Measurements from ENCODE around the gene AIFM2.
"Not testable (repeated sequence)": the region's sequence is repeated elsewhere in the genome, so short reads cannot be mapped to it uniquely, and the experiment has no call there.

Gene AIFM2

DNA sequence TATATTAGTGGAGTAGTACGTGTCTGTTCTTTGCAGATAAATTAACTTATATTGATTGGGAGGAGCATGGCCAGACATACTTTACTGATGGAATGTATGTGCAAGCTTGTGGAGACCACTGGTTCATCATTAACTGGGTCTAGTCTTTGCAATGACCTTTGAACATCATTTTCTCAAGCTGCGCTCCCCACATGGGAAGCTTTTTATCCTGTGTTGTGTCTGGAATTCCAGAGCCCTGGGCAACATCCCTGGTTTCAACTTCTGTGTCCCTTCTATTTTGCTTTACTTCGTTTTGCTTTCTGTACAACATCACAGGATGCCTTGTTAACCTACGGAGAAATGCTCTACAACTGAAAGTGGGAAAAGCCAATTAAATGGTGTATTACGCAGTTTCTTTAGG, 41.7 kb downstream of the AIFM2 start:
- no peak for DNase-seq (ENCODE audit: low read depth)

DNA sequence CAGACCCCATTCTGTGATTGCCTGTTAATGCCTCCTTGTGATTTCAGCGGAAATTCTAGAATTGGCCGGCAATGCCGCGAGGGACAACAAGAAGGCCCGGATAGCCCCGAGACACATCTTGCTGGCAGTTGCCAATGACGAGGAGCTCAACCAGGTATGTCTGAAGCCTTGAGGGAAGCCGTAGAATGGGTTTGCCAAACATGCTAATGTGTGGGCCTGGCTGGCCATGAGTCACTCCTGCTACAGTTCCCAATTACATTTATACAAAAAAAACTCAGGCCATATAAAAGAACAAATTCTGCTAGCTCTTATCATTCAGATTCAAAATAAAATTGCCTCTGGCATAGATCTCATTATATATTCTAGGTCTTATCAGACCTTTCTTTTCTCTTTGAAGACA, 42.6 kb downstream of the AIFM2 start:
- DNase-seq (ENCODE audit: low read depth): no peak

- no peak for DNase-seq (ENCODE audit: low read depth)
Measured at GRCh38 chr10:70088308-70088698, 44.3 kb downstream of the AIFM2 start.

- DNase-seq (ENCODE audit: low read depth): no peak
Measured at GRCh38 chr10:70087616-70088307, 44.9 kb downstream of the AIFM2 start.

DNA sequence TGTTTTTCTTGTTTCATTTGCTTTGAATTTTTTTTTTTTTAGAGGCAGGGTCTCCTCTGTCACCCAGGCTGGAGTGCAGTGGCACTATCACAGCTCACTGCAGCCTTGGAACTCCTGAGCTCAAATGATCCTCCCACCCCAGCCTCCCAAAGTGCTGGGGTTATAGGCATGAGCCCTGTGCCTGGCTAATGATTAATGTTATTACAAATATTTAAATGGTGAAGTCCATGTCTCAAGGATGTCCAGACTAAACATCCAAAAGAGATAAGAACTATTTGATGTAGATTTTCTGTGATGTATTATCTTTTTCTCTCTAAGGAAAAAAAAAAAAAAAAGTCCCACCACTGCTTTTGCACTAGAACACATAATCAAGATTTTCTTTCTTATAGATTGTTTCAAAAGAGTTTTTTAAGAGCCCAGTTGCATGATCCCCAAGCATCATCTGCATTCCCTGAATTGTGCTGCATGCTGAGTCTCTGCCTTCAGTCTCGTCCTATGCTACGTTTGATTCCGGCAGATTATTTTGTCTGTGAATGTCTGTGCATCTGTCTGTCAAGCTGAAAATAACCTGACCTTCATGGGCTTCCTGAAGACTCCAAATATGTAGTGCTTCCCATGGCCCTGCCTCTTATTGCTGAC, 46.5 kb downstream of the AIFM2 start:
- DNase-seq (ENCODE audit: low read depth): no peak

DNA sequence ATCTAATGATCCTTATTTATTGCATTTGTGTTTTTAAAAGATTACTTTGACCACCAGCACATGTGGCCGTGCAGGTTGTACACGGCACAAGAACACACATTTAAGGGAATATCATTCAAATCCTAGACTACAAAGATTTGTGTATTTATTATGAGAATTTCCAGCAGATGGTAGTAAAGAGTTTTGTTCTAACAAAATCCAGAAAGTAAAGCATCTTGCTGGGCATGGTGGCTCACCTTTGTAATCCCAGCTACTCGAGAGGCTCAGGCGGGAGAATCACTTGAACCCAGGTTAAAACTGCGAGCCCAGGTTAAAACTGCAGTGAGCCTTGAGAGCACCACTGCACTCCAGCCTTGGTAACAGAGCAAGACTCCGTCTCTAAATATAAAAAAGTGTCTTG, 48.4 kb downstream of the AIFM2 start:
- no peak for DNase-seq (ENCODE audit: low read depth)

DNA sequence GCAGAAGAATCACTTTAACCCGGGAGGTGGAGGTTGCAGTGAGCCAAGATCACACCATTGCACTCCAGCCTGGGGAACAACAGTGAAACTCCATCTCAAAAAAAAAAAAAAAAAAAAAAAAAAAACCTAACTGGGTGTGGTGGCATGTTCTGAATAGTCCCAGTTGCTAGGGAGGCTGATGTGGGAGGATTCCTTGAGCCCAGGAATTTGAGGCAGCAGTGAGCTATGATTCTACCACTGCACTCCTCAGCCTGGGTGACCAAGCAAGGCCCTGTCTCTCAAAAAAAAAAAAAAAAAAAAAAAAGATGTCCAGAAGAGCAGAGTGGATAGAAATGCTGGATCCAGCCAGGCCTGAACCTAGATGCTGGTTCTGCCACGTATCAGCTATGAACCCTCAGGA, 51.8 kb downstream of the AIFM2 start:
- DNase-seq (ENCODE audit: low read depth): not testable (repeated sequence)

- no peak for DNase-seq (ENCODE audit: low read depth)
Measured at GRCh38 chr10:70078937-70079336, 53.7 kb downstream of the AIFM2 start.

DNA sequence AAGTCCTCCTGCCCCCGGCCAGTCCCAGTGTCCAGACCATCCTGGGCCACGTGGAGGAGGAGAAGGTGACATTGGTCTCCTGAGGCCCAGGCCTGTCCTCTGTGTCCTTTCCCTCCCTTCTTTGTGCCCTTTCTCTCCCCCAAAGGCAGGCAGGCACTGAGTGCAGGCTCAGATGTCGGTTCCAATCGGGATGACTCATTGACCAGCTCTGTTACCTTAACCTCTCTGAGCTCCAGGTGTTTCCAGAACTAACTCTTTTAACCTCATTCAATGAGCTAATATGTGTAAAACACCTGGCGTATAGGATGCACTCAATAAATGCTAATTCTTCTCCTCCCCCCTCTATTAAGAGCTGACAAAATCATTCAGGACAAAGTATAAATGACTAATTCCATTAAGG, 54.3 kb downstream of the AIFM2 start:
- DNase-seq (ENCODE audit: low read depth): no peak

DNA sequence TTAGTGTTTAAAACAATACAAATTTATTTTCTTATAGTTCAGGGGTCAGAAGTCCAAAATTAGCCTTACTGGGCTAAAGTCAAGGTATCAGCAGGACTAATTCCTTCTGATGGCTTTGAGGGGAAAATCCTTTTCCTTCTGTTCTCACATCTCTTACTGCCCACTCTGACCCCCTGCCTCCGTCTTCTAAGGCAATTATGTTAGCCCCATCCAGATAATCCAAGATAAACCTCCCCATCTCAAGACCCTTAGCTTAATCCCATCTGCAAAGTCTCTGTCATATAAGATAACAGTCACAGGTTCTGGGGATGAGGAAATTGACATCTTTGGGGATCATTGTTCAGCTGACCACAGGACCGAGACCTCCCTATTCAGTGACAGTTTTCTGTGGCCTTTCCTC, 57.7 kb downstream of the AIFM2 start:
- no peak for DNase-seq (ENCODE audit: low read depth)

DNA sequence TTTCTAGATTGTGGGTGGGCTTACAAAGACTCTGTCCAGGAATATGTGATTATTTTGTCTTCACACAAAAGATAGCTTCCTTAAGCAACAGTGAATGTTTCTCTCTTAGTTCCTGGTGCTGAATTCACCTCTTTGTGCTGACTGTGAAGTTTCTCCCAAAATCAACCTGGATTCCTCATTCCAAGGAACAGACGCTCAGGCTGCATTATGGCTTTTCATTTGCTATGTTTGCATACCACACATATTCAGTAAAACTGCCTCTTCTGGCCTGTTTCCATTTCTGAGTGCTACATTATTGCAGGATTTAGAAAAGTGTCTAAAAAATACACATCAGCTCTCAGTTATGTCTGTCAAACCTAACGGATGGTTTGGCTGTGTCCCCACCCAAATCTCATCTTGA, 58.5 kb downstream of the AIFM2 start:
- DNase-seq (ENCODE audit: low read depth): no peak

DNA sequence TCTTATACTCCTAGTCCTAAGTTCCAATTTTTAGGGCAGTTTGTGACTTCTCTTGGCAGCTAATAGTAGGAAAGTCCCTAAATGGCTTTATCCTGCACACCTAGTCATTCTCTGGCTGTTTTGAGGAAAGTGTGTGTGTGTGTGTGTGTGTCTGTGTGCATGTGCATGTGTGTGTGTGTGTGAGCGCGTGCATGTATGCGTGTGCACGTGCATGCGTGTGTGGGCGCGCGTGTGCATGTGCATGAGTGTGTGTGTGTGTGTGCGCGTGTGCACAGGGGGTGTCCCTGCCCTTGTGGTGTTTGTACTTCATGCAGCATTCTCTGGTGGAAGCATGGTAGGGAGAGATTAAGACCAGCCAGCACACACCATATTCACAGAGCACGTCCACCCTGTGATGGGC, 61.8 kb downstream of the AIFM2 start:
- DNase-seq (ENCODE audit: low read depth): no peak

GRCh38 chr10:70069346-70069745, 63.3 kb downstream of the AIFM2 start:
- no peak for DNase-seq (ENCODE audit: low read depth)

DNA sequence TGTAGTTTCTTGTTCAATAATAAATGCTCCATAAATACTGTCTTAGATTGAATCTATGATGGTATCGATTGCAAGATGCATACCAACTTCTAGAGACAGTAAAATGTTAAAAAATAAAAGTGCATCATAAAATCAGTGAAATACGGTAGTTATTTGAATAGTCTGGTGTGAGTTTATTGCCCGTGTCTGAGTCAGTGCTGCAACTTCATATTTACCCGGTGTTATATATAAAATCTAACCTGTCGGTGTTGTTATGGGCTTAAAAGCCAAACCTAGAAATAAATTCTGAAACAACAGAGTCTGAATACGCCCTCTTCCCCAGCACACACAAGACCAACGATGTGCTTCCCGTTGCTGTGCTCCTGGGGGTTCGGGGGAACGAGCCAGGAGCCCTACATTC, 63.7 kb downstream of the AIFM2 start:
- no peak for DNase-seq (ENCODE audit: low read depth)

DNA sequence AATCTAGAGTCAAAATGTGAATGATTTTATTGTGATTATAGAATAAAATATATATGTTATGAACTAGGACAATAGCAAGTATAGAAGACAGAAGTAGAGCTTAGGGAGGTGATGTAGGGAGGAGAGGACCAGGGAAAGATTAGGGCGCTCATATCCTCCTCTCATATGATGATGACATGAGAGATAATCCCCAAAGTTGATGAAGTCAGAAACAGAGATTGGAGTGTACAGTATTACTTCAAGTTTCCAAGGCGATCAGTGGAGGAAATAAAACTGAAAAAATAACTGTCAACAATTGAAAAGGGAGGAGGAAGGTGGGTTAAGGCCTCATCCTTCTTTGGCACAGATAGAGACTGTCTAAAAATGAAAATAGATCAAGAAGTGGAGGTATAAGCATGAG, 65.0 kb downstream of the AIFM2 start:
- no peak for DNase-seq (ENCODE audit: low read depth)

DNA sequence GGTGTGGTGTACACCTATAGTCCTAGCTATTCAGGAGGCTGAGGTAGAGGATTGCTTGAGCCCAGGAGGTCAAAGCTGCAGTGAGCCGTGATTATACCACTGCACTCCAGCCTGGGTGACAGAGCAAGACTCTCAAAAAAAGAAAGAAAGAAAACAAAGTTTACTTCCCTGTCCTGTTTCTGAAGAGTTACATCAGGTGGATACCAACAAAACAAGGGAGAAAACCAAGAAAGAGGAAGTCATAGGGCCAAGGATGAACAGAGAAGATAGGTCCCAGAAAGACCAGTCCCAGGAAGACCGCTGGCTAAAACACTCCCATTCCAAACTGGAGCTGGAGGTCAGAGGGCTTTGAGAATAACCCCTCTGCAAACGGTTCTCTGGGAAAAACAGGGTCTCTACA, 66.4 kb downstream of the AIFM2 start:
- no peak for DNase-seq (ENCODE audit: low read depth)

- no peak for DNase-seq (ENCODE audit: low read depth)
Measured at GRCh38 chr10:70064486-70064885, 68.1 kb downstream of the AIFM2 start.

GRCh38 chr10:70063418-70064098, 69.1 kb downstream of the AIFM2 start:
- DNase-seq (ENCODE audit: low read depth): no peak

All from stimulated activated CD8-positive, alpha-beta memory T cell treated with anti-CD3 and anti-CD28 coated beads, Interleukin-12 subunit alpha, Interleukin-12 subunit beta, amount 100 ng/mL, for 1 hour (primary cell).